Psoas muscle (tissue), 8 donors: Measurements from ENCODE around the gene PPP1R9B. TPM values are rescaled to one million over a fixed set of nuclear protein-coding genes. Genes with fewer than 3 reads are reported as not detected.

Experiments used
- ATAC-seq, 4 donors: fragments of 200-7000 bp; cut with Tn5 transposase; one replicate each; pipeline ENCODE4 v1.9.1; 2020; ENCODE audit warnings: moderate library complexity in 3 of 4, mild to moderate bottlenecking in 2 of 4
- DNase-seq, 2 donors: peaks; one replicate each; pipeline ENCODE4 v3.0.0-alpha.2; 2020
- H3K27ac ChIP-seq: fragments of 200-600 bp; one replicate; pipeline ENCODE4 v1.8.0; 2022
- H3K27me3 ChIP-seq, 3 donors: fragments of 200-600 bp in 1 of 3; one replicate each; pipeline versions ENCODE4 v1.6.1 to v1.8.0; 2013 to 2022; ENCODE audit warnings: low read length in 2 of 3, mild to moderate bottlenecking in 2 of 3, moderate library complexity in 1 of 3; ENCODE audit not compliant: insufficient read depth in 3 of 3
- H3K36me3 ChIP-seq, 2 donors: fragments of 200-600 bp in 1 of 2; one replicate each; pipeline versions ENCODE4 v1.6.1 to v1.8.0; 2013 to 2022; ENCODE audit warnings: low read depth in 1 of 2, mild to moderate bottlenecking in 1 of 2, moderate library complexity in 1 of 2; ENCODE audit not compliant: insufficient read depth in 1 of 2
- H3K4me1 ChIP-seq: fragments of 200-600 bp; one replicate; pipeline ENCODE4 v1.8.0; 2022
- H3K4me3 ChIP-seq: fragments of 200-600 bp; one replicate; pipeline ENCODE4 v1.8.0; 2022; ENCODE audit warnings: mild to moderate bottlenecking
- H3K9me3 ChIP-seq: fragments of 200-600 bp; one replicate; pipeline ENCODE4 v1.8.0; 2022
- CTCF ChIP-seq: fragments of 200-600 bp; IDR thresholded peaks from one replicate; pipeline ENCODE4 v1.8.0; 2022; ENCODE audit warnings: antibody characterized with exemption
- WGBS, 3 donors: extraction: QIAGEN DNeasy Blood & Tissue Kit; methylation state at CpG; one replicate each; pipeline versions ENCODE4 v1.1.6 to v1.1.7; 2013; 5-methylcytosine and 5-hydroxymethylcytosine counted together
- intact Hi-C, 2 donors: fragments of 100-400 bp; cut with DNase I; formaldehyde crosslinking; loops; one replicate each; pipeline versions ENCODE4 v1.11.0 to v1.14.2; 2022
- polyA plus RNA-seq, 3 donors: library from polyadenylated mRNA; stranded (reverse); fragments of 200-250 nt; gene quantifications; one replicate each; pipeline ENCODE4 v1.2.3, GENCODE V29; 2013
- total RNA-seq, 4 donors: library from RNA; stranded (reverse); fragmentation: NEBNext Ultra II Directional in 2 of 4; extraction: Animal tissue kit (Norgen Biotek cat#: 25700) in 2 of 4; gene quantifications; one replicate each; pipeline versions ENCODE4 v1.2.1 to v1.2.4, GENCODE V29; 2021 to 2023
- donor health status: healthy with polysubstance abuse.
- donor health status: DM: no; HTN: no; CAD: no; lungs with moderate emphysema.
- donor health status: Bipolar disorder and iron deficiency.
- donor health status: healthy.
- donor health status: DM: yes; HTN: yes; CAD: no.
- donor health status: DM: no; HTN: no; CAD: no.
- donor health status: DM: no; HTN: no; CAD: no.
- donor health status: DM: yes; HTN: yes; CAD: no.

PPP1R9B gene
- total and polyA plus RNA-seq, 7 donors, result 7.0 to 26.5 (median 15.1) TPM

GRCh38 chr17:50091918-50092285 lies 58.6 kb downstream of the PPP1R9B start:
- Histone ChIP-seq H3K36me3 (peaks cover 0 to 25% of the 10 kb centered on the region in 2 donors), H3K27ac (no peak overlapping the region), H3K4me3 (no peak overlapping the region), H3K4me1 (peaks cover 17% of the 10 kb centered on the region), H3K9me3 (no peaks in the 10 kb centered on the region), H3K27me3 (no peaks in the 10 kb centered on the region)
- intact Hi-C loops, result loop anchor here in 1 of 2 donors (5.0 kb wide), 2 partner anchors 35 to 205 kb away; partner anchors contain the start of gene ITGA3
- 65 to 79% (median 73%) methylated on average over 2 of the region's 2 CpGs for WGBS, 3 donors
- TF ChIP-seq CTCF, result no peak
- DNase-seq (no peak), ATAC-seq (no peak)

DNA sequence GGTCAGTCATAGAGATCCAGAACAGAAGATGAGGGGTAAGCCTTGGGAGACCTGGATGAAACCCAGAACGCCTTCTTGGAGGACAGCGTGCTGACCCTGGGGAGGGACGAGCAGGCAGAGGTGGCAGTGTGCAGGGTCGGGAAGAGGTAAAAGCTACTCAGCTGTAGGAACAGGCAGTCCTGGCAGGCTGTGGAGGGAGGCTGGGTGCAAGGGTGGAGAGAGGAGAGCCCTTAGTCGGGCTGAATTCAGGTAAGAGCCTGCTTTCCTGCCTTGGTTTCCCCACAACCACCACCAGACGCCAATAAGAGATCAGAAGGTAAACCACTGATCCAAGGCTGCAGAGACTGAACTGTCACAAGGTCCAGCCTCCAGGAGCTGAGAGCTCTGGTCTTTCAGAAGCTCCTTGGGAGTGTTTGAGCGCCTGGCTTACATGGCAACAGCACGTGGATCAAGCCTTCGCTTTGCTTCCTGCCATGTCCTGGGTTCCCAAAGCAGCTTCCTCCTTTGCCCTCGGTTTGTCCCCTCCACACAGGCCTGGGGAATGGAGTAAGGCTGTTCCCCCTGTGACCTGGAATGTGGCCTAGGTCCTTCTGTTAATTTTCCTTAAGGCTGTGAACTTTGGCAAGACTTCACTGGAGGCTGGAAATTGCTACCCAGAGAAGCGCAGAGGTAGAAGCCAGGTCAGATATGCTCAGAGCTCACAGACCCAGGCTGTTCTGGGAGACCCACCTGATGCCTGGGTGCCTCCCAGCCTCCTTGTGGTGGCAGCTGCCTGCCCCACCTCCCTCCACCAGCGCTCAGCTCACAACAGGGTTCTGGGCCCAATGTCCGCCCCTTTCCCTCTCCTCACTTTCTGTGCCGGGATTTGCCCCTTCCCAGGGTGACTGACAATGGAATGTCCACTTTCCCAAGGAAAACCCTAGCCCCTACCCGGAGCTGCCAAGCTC lies 59.2 kb downstream of the PPP1R9B start:
- intact Hi-C loops, result loop anchor here in 1 of 2 donors (5.0 kb wide), 2 partner anchors 34 to 206 kb away; partner anchors contain the start of gene ITGA3
- TF ChIP-seq CTCF, result no peak
- WGBS, 3 donors, result 69 to 80% (median 76%) methylated on average over 15 of the region's 15 CpGs
- Histone ChIP-seq H3K36me3 (peaks cover 0 to 25% of the 10 kb centered on the region in 2 donors), H3K27ac (no peak overlapping the region), H3K4me1 (peaks cover 11% of the 10 kb centered on the region), H3K9me3 (no peaks in the 10 kb centered on the region), H3K27me3 (no peaks in the 10 kb centered on the region), H3K4me3 (no peak overlapping the region)
- DNase-seq (no peak), ATAC-seq (no peak)

- H3K4me3 ChIP-seq, result no peak overlapping the region
- peaks cover 5% of the 10 kb centered on the region for H3K4me1 ChIP-seq
- no peaks in the 10 kb centered on the region for H3K9me3 ChIP-seq
- no peaks in the 10 kb centered on the region for H3K27me3 ChIP-seq
- peaks cover 0 to 25% of the 10 kb centered on the region in 2 donors for H3K36me3 ChIP-seq
- peak in 1 of 2 donors; percentile 15 for DNase-seq
- H3K27ac ChIP-seq, result no peak overlapping the region
- 78 to 84% (median 81%) methylated on average over 6 of the region's 6 CpGs for WGBS, 3 donors
- intact Hi-C loops, result loop anchor here in 1 of 2 donors (5.0 kb wide), 2 partner anchors 33 to 207 kb away; partner anchors contain the start of gene ITGA3
- no peak for ATAC-seq
- TF ChIP-seq CTCF, result no peak
These were observed 60.4 kb downstream of the PPP1R9B start for GRCh38 chr17:50090071-50090470.

GRCh38 chr17:50088952-50089825 lies 61.3 kb downstream of the PPP1R9B start:
- no peaks in the 10 kb centered on the region for H3K9me3 ChIP-seq

More at GRCh38 chr17:50088952-50089825, 61.3 kb downstream of the PPP1R9B start:
- no peak overlapping the region for H3K4me3 ChIP-seq
- peaks cover 5% of the 10 kb centered on the region for H3K4me1 ChIP-seq
- no peak for ATAC-seq
- no peaks in the 10 kb centered on the region for H3K27me3 ChIP-seq
- peaks cover 0 to 30% of the 10 kb centered on the region in 2 donors for H3K36me3 ChIP-seq
- intact Hi-C loops, result no loop called here
- 83 to 87% (median 85%) methylated on average over 25 of the region's 25 CpGs for WGBS, 3 donors
- no peak for TF ChIP-seq CTCF
- H3K27ac ChIP-seq, result no peak overlapping the region
- DNase-seq, result peak in 1 of 2 donors; percentile 45
